GM12878 (cell line): Measurements from ENCODE around the gene RRM2. TPM values are rescaled to one million over a fixed set of nuclear protein-coding genes. Genes with fewer than 3 reads are reported as not detected.

ENCODE experiments used
- ATAC-seq: fragments of 200-7000 bp; cut with Tn5 transposase; 3 replicates; pipeline ENCODE4 v1.9.1; 2020; ENCODE audit warnings: mild to moderate bottlenecking, moderate library complexity
- BruUV-seq: library from RNA; stranded (reverse); fragments of 400-500 nt; replicated peaks from 2 replicates; lab custom pipeline; 2021; lab: Mats Ljungman, UMichigan
- CTCF ChIA-PET: fragments of 300-600 bp; sonication (Branson Sonifier 250); formaldehyde crosslinking; extraction: SDS; loops from one replicate; lab custom pipeline; 2021; ENCODE audit warnings: inconsistent platforms; lab: Yijun Ruan, JAX
- POLR2A ChIA-PET: fragments of 350-600 bp; formaldehyde crosslinking; extraction: SDS; loops from one replicate; lab custom pipeline; 2021; ENCODE audit warnings: inconsistent platforms; lab: Charles Lee
- RAD21 ChIA-PET: fragments of 300-600 bp; sonication (Branson Sonifier 250); formaldehyde crosslinking; loops from one replicate; lab custom pipeline; 2023; ENCODE audit warnings: antibody characterized with exemption; ENCODE audit not compliant: unreplicated experiment; lab: Charles Lee
- SMC1A ChIA-PET: fragments of 300-600 bp; sonication (Branson Sonifier 250); formaldehyde crosslinking; loops from one replicate; lab custom pipeline; 2023; ENCODE audit not compliant: unreplicated experiment, uncharacterized antibody; lab: Charles Lee
- DNase-seq: peaks from one replicate; pipeline ENCODE4 v3.0.0-alpha.2; 2011; ENCODE audit warnings: low read depth, low spot score
- FAIRE-seq: peaks from 3 replicates; lab custom pipeline; 2011; peaks lifted over from hg19 to GRCh38; lab: Jason Lieb, UNC
- H2AFZ ChIP-seq: 2 replicates; pipeline ENCODE4 v1.6.0; 2011; ENCODE audit warnings: low read depth, low read length, control low read depth; ENCODE audit not compliant: control insufficient read depth
- H3K27ac ChIP-seq: 2 replicates; pipeline ENCODE4 v1.5.1; 2011; ENCODE audit warnings: control low read depth; ENCODE audit not compliant: control insufficient read depth, insufficient read depth
- H3K27me3 ChIP-seq, 2 experiments: replicated peaks in 1 of 2; 2 replicates each; pipeline versions ENCODE4 v1.6.0 to v1.6.1; 2011; ENCODE audit warnings: low read length in 1 of 2; ENCODE audit not compliant: control insufficient read depth in 2 of 2, insufficient read depth in 2 of 2
- H3K36me3 ChIP-seq, 2 experiments: 2 replicates each; pipeline ENCODE4 v1.5.1; 2011; ENCODE audit warnings: low read length in 1 of 2; ENCODE audit not compliant: control insufficient read depth in 2 of 2, insufficient read depth in 2 of 2
- H3K4me1 ChIP-seq: 2 replicates; pipeline ENCODE4 v1.6.1; 2011; ENCODE audit warnings: mild to moderate bottlenecking, low read length, moderate library complexity, mixed read lengths; ENCODE audit not compliant: control insufficient read depth, insufficient read depth
- H3K4me2 ChIP-seq: 2 replicates; pipeline ENCODE4 v1.6.0; 2011; ENCODE audit warnings: control low read depth; ENCODE audit not compliant: control insufficient read depth, insufficient read depth
- H3K4me3 ChIP-seq: fragments of 200-600 bp; sonication (generic); 2 replicates; pipeline ENCODE4 v1.5.1; 2016
- H3K79me2 ChIP-seq: 2 replicates; pipeline ENCODE4 v1.6.0; 2011; ENCODE audit warnings: low read length; ENCODE audit not compliant: control insufficient read depth, insufficient read depth
- H3K9ac ChIP-seq: 2 replicates; pipeline ENCODE4 v1.8.0; 2011; ENCODE audit warnings: low read length, control low read depth, mixed read lengths; ENCODE audit not compliant: control insufficient read depth, insufficient read depth
- H3K9me3 ChIP-seq: replicated peaks from 3 replicates; pipeline ENCODE4 v1.5.1; 2011; ENCODE audit warnings: mild to moderate bottlenecking, low read length; ENCODE audit not compliant: control insufficient read depth, insufficient read depth
- H4K20me1 ChIP-seq: 2 replicates; pipeline ENCODE4 v1.6.0; 2011; ENCODE audit not compliant: control insufficient read depth, insufficient read depth
- CREB1 ChIP-seq: IDR thresholded peaks from 2 replicates; pipeline ENCODE4 v1.6.1; 2012; ENCODE audit warnings: low read depth, mild to moderate bottlenecking, inconsistent platforms
- NBN ChIP-seq: fragments of 450-650 bp; IDR thresholded peaks from 2 replicates; pipeline ENCODE4 v1.6.1; 2016
- WGBS: methylation state at CpG from one replicate; pipeline ENCODE4 v1.1.6; 2016; ENCODE audit warnings: low lambda C conversion rate; ENCODE audit not compliant: insufficient replicate concordance, insufficient coverage; ENCODE audit errors: missing lambda C conversion rate; 5-methylcytosine and 5-hydroxymethylcytosine counted together
- in situ Hi-C: fragments of 300-500 bp; cut with MboI; formaldehyde crosslinking; loops from 9 replicates; pipeline ENCODE4 v1.14.3; 2018; ENCODE audit warnings: mixed read lengths
- intact Hi-C: fragments of 100-400 bp; cut with micrococcal nuclease; formaldehyde crosslinking; loops from one replicate; pipeline ENCODE4 v1.14.2; 2022; ENCODE audit not compliant: unreplicated experiment
- polyA plus RNA-seq, 11 experiments: library from polyadenylated mRNA; depleted of rRNA in 4 of 11; unstranded in 6 of 11; stranded (reverse) in 5 of 11; fragments of >200 nt; fragmentation: Nextera tagmentation in 4 of 11; fragmentation: Illumina TruSeq in 1 of 11; extraction: Ambion mirVana in 4 of 11; extraction: Trizol in 1 of 11; gene quantifications; 1 replicate in 1 of 11; 2 replicates in 10 of 11; pipeline versions ENCODE4 v1.2.1 to v1.2.3, GENCODE V29; 2011 to 2016; ENCODE audit warnings: inconsistent platforms in 2 of 11, missing spikeins in 2 of 11, low read depth in 1 of 11
- small RNA-seq: library from RNA; depleted of rRNA; stranded (forward); fragments of <200 nt; gene quantifications from one replicate; pipeline ENCODE3, GENCODE V24; 2014
- total RNA-seq, 4 experiments: library from RNA; depleted of rRNA in 3 of 4; stranded (reverse); fragments of >200 nt in 3 of 4; fragmentation: Illumina TruSeq in 1 of 4; extraction: Trizol in 1 of 4; gene quantifications; 2 replicates each; pipeline versions ENCODE4 v1.2.1 to v1.2.3, GENCODE V29; 2013 to 2021
- TF ChIP-seq, protein P1 (sequence below): fragments of 150-350 bp; IDR thresholded peaks from 2 replicates; pipeline ENCODE4 v1.6.1; 2016; ENCODE audit warnings: low read depth, low read length

The RRM2 gene
- total and polyA plus RNA-seq, 10 of the 15 experiments (the other 5 are each of a cell fraction or from before 2014, with no cell fraction given), result 54.4 to 771 (median 159) TPM

DNA sequence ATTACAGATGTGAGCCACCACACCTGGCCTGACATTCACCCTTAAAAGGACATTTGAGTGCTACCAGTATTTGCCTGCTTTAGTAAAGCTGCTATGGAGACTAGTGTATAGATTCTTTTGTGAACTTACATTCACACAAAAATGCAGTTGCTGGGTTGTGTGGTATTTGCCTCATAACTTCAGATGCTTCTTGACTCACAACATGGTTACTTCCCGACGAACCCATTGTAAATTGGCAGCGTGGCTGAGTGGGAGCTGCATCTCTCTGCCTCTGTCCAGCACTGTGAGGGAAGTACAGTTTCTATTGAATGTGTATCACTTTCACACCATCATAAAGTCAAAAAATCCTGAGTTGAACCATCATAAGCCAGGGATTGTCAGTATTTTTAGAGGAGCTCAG is 56.9 kb downstream of the RRM2 start (continued):
- TF ChIP-seq, protein P1, sequence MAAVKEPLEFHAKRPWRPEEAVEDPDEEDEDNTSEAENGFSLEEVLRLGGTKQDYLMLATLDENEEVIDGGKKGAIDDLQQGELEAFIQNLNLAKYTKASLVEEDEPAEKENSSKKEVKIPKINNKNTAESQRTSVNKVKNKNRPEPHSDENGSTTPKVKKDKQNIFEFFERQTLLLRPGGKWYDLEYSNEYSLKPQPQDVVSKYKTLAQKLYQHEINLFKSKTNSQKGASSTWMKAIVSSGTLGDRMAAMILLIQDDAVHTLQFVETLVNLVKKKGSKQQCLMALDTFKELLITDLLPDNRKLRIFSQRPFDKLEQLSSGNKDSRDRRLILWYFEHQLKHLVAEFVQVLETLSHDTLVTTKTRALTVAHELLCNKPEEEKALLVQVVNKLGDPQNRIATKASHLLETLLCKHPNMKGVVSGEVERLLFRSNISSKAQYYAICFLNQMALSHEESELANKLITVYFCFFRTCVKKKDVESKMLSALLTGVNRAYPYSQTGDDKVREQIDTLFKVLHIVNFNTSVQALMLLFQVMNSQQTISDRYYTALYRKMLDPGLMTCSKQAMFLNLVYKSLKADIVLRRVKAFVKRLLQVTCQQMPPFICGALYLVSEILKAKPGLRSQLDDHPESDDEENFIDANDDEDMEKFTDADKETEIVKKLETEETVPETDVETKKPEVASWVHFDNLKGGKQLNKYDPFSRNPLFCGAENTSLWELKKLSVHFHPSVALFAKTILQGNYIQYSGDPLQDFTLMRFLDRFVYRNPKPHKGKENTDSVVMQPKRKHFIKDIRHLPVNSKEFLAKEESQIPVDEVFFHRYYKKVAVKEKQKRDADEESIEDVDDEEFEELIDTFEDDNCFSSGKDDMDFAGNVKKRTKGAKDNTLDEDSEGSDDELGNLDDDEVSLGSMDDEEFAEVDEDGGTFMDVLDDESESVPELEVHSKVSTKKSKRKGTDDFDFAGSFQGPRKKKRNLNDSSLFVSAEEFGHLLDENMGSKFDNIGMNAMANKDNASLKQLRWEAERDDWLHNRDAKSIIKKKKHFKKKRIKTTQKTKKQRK, result no peak
- TF ChIP-seq CREB1, result no peak

DNA sequence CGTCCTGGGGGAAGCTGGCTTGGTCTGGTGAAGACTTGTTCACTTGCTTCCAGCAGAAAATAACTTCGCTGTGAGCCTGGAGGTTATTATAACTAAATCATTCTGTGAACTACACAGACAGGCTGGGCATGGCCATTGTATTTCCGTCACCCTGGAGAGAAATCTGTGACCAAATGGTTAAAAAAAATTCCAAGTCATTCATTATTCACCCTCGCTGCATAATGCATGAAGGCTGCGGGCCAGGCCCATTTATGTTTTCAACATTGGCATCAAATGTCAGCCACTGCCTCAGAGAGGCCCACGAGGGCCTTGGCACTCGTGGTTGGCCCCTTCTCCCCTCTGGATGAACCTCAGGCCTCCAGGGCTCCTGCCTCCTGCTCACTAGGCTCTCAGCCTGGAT is 57.7 kb downstream of the RRM2 start:
- Histone ChIP-seq H4K20me1 (no peaks in the 10 kb centered on the region), H3K27ac (no peak overlapping the region), H3K79me2 (no peaks in the 10 kb centered on the region), H3K4me2 (no peak overlapping the region), H3K4me1 (no peaks in the 10 kb centered on the region), H3K9ac (no peak overlapping the region), H2AFZ (no peak overlapping the region), H3K4me3 (no peak overlapping the region), H3K27me3 (no peaks in the 10 kb centered on the region), H3K36me3 (peaks cover 0 to 4% of the 10 kb centered on the region in 2 experiments; a peak in 2 of 4 replicates), H3K9me3 (no peaks in the 10 kb centered on the region)
- ATAC-seq (no peak), FAIRE-seq (no peak), DNase-seq (no peak)
- ChIA-PET POLR2A (no interaction called here), CTCF (no interaction called here), RAD21 (no interaction called here), SMC1A (no interaction called here)
- intact Hi-C loops, result no loop called here
- in situ Hi-C loops, result no loop called here
- no peak for TF ChIP-seq NBN
- WGBS, result 83% methylated on average over 7 of the region's 7 CpGs
- BruUV-seq, result no TSS peak

Small RNAs within 50 kb of the gene (small RNA-seq; reads per million reads assigned to genes)
- gene RF00410 (not detected), gene RF00568 (not detected)

Other genes with a start within 250 kb of the RRM2 start
- 0.11 and 0.16 TPM in 2 replicates for gene GRHL1, start 171.0 kb upstream of the RRM2 start, total RNA-seq (2014; rRNA removed)
- 0.13 and 0.18 TPM in 2 replicates for gene GRHL1, start 171.0 kb upstream of the RRM2 start, total RNA-seq (2014; rRNA removed; fragmentation: Illumina TruSeq; extraction: Trizol)
- gene GRHL1, start 171.0 kb upstream of the RRM2 start, total RNA-seq (2021), result 0.19 and 0.28 TPM in 2 replicates
- gene GRHL1, start 171.0 kb upstream of the RRM2 start, polyA plus RNA-seq (2011; rRNA removed), result 0.39 and 0.81 TPM in 2 replicates
- gene GRHL1, start 171.0 kb upstream of the RRM2 start, polyA plus RNA-seq (2014; fragmentation: Illumina TruSeq; extraction: Trizol), result 0.28 and 0.70 TPM in 2 replicates
- under 1 TPM in 1 of 2 experiments, not detected in 1; 0.09 TPM for gene GRHL1, start 171.0 kb upstream of the RRM2 start, polyA plus RNA-seq (2014; fragmentation: Nextera tagmentation; extraction: Ambion mirVana)
- gene GRHL1, start 171.0 kb upstream of the RRM2 start, polyA plus RNA-seq (2014; rRNA removed), result 0.52 and 0.61 TPM in 2 replicates
- under 1 TPM; 0.29 to 0.50 TPM for gene GRHL1, start 171.0 kb upstream of the RRM2 start, polyA plus RNA-seq (2016; fragmentation: Nextera tagmentation; extraction: Ambion mirVana)
- gene KLF11, start 79.2 kb upstream of the RRM2 start, total RNA-seq (2014; rRNA removed), result 0.23 and 0.27 TPM in 2 replicates
- 0.13 and 0.18 TPM in 2 replicates for gene KLF11, start 79.2 kb upstream of the RRM2 start, total RNA-seq (2014; rRNA removed; fragmentation: Illumina TruSeq; extraction: Trizol)
- gene KLF11, start 79.2 kb upstream of the RRM2 start, total RNA-seq (2021), result 0.18 and 0.19 TPM in 2 replicates
- gene KLF11, start 79.2 kb upstream of the RRM2 start, polyA plus RNA-seq (2011; rRNA removed), result 0.53 and 0.54 TPM in 2 replicates
- 0.21 and 0.22 TPM in 2 replicates for gene KLF11, start 79.2 kb upstream of the RRM2 start, polyA plus RNA-seq (2014; fragmentation: Illumina TruSeq; extraction: Trizol)
- under 1 TPM; 0.03 to 0.11 TPM for gene KLF11, start 79.2 kb upstream of the RRM2 start, polyA plus RNA-seq (2014; fragmentation: Nextera tagmentation; extraction: Ambion mirVana)
- 0.13 and 0.14 TPM in 2 replicates for gene KLF11, start 79.2 kb upstream of the RRM2 start, polyA plus RNA-seq (2014; rRNA removed)
- gene KLF11, start 79.2 kb upstream of the RRM2 start, polyA plus RNA-seq (2016; fragmentation: Nextera tagmentation; extraction: Ambion mirVana), result under 1 TPM in 1 of 2 experiments, not detected in 1; 0.04 TPM
- 5.8 and 7.5 TPM in 2 replicates for gene CYS1, start 42.3 kb upstream of the RRM2 start, total RNA-seq (2014; rRNA removed)
- gene CYS1, start 42.3 kb upstream of the RRM2 start, total RNA-seq (2014; rRNA removed; fragmentation: Illumina TruSeq; extraction: Trizol), result 2.8 and 3.0 TPM in 2 replicates
- 5.8 and 6.4 TPM in 2 replicates for gene CYS1, start 42.3 kb upstream of the RRM2 start, total RNA-seq (2021)
- 2.7 and 4.2 TPM in 2 replicates for gene CYS1, start 42.3 kb upstream of the RRM2 start, polyA plus RNA-seq (2011; rRNA removed)
- gene CYS1, start 42.3 kb upstream of the RRM2 start, polyA plus RNA-seq (2014; fragmentation: Illumina TruSeq; extraction: Trizol), result 0.76 and 2.1 TPM in 2 replicates
- under 1 TPM; 0.35 to 0.90 TPM for gene CYS1, start 42.3 kb upstream of the RRM2 start, polyA plus RNA-seq (2014; fragmentation: Nextera tagmentation; extraction: Ambion mirVana)
- 4.8 and 5.1 TPM in 2 replicates for gene CYS1, start 42.3 kb upstream of the RRM2 start, polyA plus RNA-seq (2014; rRNA removed)
- 1 to 10 TPM in 1 of 2 experiments, under 1 TPM in 1; 0.96 to 1.3 TPM for gene CYS1, start 42.3 kb upstream of the RRM2 start, polyA plus RNA-seq (2016; fragmentation: Nextera tagmentation; extraction: Ambion mirVana)
- 7.4 and 8.1 TPM in 2 replicates for gene HPCAL1, start 180.2 kb downstream of the RRM2 start, total RNA-seq (2014; rRNA removed)
- 2.1 and 3.0 TPM in 2 replicates for gene HPCAL1, start 180.2 kb downstream of the RRM2 start, total RNA-seq (2014; rRNA removed; fragmentation: Illumina TruSeq; extraction: Trizol)
- 10.0 and 10.8 TPM in 2 replicates for gene HPCAL1, start 180.2 kb downstream of the RRM2 start, total RNA-seq (2021)
- gene HPCAL1, start 180.2 kb downstream of the RRM2 start, polyA plus RNA-seq (2011; rRNA removed), result 6.8 and 12.8 TPM in 2 replicates
- 0.62 and 3.1 TPM in 2 replicates for gene HPCAL1, start 180.2 kb downstream of the RRM2 start, polyA plus RNA-seq (2014; fragmentation: Illumina TruSeq; extraction: Trizol)
- 1 to 10 TPM in 1 of 2 experiments, under 1 TPM in 1; 0.40 to 1.3 TPM for gene HPCAL1, start 180.2 kb downstream of the RRM2 start, polyA plus RNA-seq (2014; fragmentation: Nextera tagmentation; extraction: Ambion mirVana)
- 8.7 and 9.4 TPM in 2 replicates for gene HPCAL1, start 180.2 kb downstream of the RRM2 start, polyA plus RNA-seq (2014; rRNA removed)
- gene HPCAL1, start 180.2 kb downstream of the RRM2 start, polyA plus RNA-seq (2016; fragmentation: Nextera tagmentation; extraction: Ambion mirVana), result 1 to 10 TPM; 7.8 to 8.6 TPM